NB4 (cell line): ENCODE results near the gene PIK3AP1.

Experiments
- POLR2A ChIP-seq: IDR thresholded peaks from 2 replicates; pipeline ENCODE4 v1.6.1; 2011; ENCODE audit warnings: mild to moderate bottlenecking; ENCODE audit not compliant: insufficient read length; ENCODE audit errors: extremely low read depth
- TF ChIP-seq, protein P1 (sequence below): IDR thresholded peaks from one replicate; pipeline ENCODE4 v1.5.1; 2012; ENCODE audit warnings: low read depth, low read length
- TF ChIP-seq, protein P2 (sequence below): IDR thresholded peaks from 2 replicates; pipeline ENCODE4 v1.6.1; 2011; ENCODE audit warnings: low read depth, low read length

DNA sequence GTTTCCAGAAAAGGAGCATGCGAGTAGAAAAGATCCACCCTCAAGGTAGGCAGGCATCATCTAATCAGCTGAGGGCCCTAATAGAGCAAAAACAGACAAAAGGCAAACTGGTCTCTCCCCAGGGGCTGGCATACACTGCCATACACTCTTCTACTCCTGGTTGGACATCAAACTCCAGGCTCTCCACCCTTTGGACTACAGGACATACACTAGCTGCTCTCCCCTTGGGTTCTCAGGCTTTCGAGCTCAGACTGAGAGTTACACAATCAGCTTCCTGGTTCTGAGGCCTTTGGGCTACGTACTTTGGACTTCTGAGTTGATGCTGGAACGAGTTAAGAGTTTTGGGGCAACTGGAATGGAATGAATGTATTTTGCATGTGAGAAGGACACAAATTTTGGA lies 82.6 kb downstream of the PIK3AP1 start:
- TF ChIP-seq POLR2A = no peak
- TF ChIP-seq, protein P1, sequence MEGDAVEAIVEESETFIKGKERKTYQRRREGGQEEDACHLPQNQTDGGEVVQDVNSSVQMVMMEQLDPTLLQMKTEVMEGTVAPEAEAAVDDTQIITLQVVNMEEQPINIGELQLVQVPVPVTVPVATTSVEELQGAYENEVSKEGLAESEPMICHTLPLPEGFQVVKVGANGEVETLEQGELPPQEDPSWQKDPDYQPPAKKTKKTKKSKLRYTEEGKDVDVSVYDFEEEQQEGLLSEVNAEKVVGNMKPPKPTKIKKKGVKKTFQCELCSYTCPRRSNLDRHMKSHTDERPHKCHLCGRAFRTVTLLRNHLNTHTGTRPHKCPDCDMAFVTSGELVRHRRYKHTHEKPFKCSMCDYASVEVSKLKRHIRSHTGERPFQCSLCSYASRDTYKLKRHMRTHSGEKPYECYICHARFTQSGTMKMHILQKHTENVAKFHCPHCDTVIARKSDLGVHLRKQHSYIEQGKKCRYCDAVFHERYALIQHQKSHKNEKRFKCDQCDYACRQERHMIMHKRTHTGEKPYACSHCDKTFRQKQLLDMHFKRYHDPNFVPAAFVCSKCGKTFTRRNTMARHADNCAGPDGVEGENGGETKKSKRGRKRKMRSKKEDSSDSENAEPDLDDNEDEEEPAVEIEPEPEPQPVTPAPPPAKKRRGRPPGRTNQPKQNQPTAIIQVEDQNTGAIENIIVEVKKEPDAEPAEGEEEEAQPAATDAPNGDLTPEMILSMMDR = no peak
- TF ChIP-seq, protein P2, sequence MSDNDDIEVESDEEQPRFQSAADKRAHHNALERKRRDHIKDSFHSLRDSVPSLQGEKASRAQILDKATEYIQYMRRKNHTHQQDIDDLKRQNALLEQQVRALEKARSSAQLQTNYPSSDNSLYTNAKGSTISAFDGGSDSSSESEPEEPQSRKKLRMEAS = no peak
